ENCODE results near the gene ZNF444.
A peak's percentile ranks its signal among the peaks of the same experiment; 100 is the strongest.

Gene ZNF444

GRCh38 chr19:56111601-56112312 lies 29.3 kb upstream of the ZNF444 start:
- DNase-seq = no peak
- peaks cover 76% of the 10 kb centered on the region for H3K4me1 Mint-ChIP-seq
- H3K27me3 Mint-ChIP-seq (ENCODE audit: low read depth, poor library complexity) = no peaks in the 10 kb centered on the region
- H3K36me3 Mint-ChIP-seq (ENCODE audit: low read depth) = peaks cover 10% of the 10 kb centered on the region
- H3K27ac Mint-ChIP-seq = peak overlapping the region; percentile 91
- no peak for TF ChIP-seq CTCF (IDR thresholded peaks at IDR 0.05)
- H3K9me3 Mint-ChIP-seq = no peaks in the 10 kb centered on the region
- no peak overlapping the region for H3K4me3 Mint-ChIP-seq

- Mint-ChIP-seq H3K9me3 (no peaks in the 10 kb centered on the region), H3K36me3 (ENCODE audit: low read depth) (peaks cover 7% of the 10 kb centered on the region), H3K4me3 (peak overlapping the region; percentile 13), H3K27ac (peak overlapping the region; percentile 91), H3K27me3 (ENCODE audit: low read depth, poor library complexity) (no peaks in the 10 kb centered on the region), H3K4me1 (peaks cover 72% of the 10 kb centered on the region)
- no peak for TF ChIP-seq CTCF (IDR thresholded peaks at IDR 0.05)
- DNase-seq = no peak
Measured at GRCh38 chr19:56112313-56112709, 28.8 kb upstream of the ZNF444 start.

DNA sequence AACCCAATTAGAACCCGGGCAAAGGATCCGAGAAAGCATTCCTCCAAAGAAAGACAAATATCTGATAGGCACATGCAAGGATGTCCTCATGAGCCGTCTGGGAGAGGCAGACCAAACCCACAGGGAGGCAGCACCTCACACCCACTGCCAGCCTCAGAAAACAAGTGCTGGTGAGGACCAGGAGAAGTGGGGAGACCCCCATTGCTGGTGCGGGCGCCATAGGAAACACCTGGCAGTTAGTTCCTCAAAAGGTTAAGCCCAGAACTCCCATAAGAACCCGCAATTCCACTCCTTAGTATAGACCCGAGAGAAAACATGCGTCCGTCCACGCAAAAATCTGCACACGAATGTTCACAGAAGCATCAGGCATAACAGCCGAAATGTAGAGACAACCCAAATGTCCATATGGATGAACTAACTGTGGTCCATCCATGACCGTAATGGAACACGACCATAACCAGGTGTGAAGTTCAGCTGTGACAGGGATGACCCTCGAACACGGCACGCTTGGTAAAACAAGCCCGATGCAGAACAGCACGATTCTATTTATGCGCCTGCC lies 27.9 kb upstream of the ZNF444 start:
- H3K4me3 Mint-ChIP-seq = no peak overlapping the region
- H3K27me3 Mint-ChIP-seq (ENCODE audit: low read depth, poor library complexity) = no peaks in the 10 kb centered on the region
- H3K36me3 Mint-ChIP-seq (ENCODE audit: low read depth) = peaks cover 6% of the 10 kb centered on the region
- no peak for TF ChIP-seq CTCF (IDR thresholded peaks at IDR 0.05)
- H3K27ac Mint-ChIP-seq = peak overlapping the region; percentile 95
- no peak for DNase-seq
- H3K4me1 Mint-ChIP-seq = peaks cover 71% of the 10 kb centered on the region
- no peaks in the 10 kb centered on the region for H3K9me3 Mint-ChIP-seq

GRCh38 chr19:56114051-56114777 lies 26.9 kb upstream of the ZNF444 start:
- TF ChIP-seq CTCF (IDR thresholded peaks at IDR 0.05) = no peak
- peaks cover 67% of the 10 kb centered on the region for H3K4me1 Mint-ChIP-seq
- no peak for DNase-seq
- H3K36me3 Mint-ChIP-seq (ENCODE audit: low read depth) = peaks cover 6% of the 10 kb centered on the region
- no peaks in the 10 kb centered on the region for H3K27me3 Mint-ChIP-seq (ENCODE audit: low read depth, poor library complexity)
- H3K4me3 Mint-ChIP-seq = no peak overlapping the region
- H3K27ac Mint-ChIP-seq = peak overlapping the region; percentile 99
- no peaks in the 10 kb centered on the region for H3K9me3 Mint-ChIP-seq

DNA sequence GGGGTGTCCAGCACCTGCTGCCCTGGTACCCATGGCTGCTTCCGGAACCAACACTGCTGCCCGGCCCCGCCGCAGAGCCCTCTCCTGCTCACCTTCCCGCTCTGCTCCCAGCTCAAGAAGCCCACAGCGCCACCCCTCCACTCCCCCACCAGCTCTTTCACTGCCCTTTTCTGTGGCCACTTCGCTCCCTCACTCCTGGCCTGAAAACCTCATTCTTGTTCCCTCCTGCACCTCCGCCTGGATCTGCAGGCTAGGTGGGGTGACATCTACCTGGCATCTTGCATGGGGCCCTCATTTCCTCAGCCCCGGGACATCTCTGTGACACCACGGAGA lies 26.3 kb upstream of the ZNF444 start:
- no peak for DNase-seq
- Mint-ChIP-seq H3K4me1 (peaks cover 71% of the 10 kb centered on the region), H3K9me3 (no peaks in the 10 kb centered on the region), H3K4me3 (peak overlapping the region; percentile 13), H3K27ac (peak overlapping the region; percentile 99), H3K27me3 (ENCODE audit: low read depth, poor library complexity) (no peaks in the 10 kb centered on the region), H3K36me3 (ENCODE audit: low read depth) (peaks cover 6% of the 10 kb centered on the region)
- TF ChIP-seq CTCF (IDR thresholded peaks at IDR 0.05) = no peak

Data from nephron progenitor cell (in vitro differentiated cells).